Right lobe of liver (tissue), 6 donors: ENCODE results near the gene NOS1. TPM values are rescaled to one million over a fixed set of nuclear protein-coding genes. Genes with fewer than 3 reads are reported as not detected.

Source experiments
- ATAC-seq, 4 donors: fragments of 200-7000 bp; cut with Tn5 transposase; one replicate each; pipeline ENCODE4 v1.9.1; 2020; ENCODE audit warnings: mild to moderate bottlenecking in 4 of 4, moderate library complexity in 4 of 4
- DNase-seq, 3 donors: peaks; one replicate each; pipeline ENCODE4 v3.0.0-alpha.2; 2020
- H3K27ac ChIP-seq, 3 donors: fragments of 200-600 bp; one replicate each; pipeline ENCODE4 v1.8.0; 2022
- H3K27me3 ChIP-seq, 2 donors: fragments of 200-600 bp; one replicate each; pipeline ENCODE4 v1.8.0; 2022
- H3K36me3 ChIP-seq, 4 donors: fragments of 200-600 bp; sonication (generic) in 1 of 4; one replicate each; pipeline versions ENCODE4 v1.5.1 to v1.8.0; 2017 to 2022; ENCODE audit warnings: control low read depth in 1 of 4
- H3K4me1 ChIP-seq, 4 donors: fragments of 200-600 bp; sonication (generic) in 1 of 4; one replicate each; pipeline versions ENCODE4 v1.5.1 to v1.8.0; 2017 to 2022; ENCODE audit warnings: control low read depth in 1 of 4
- H3K4me3 ChIP-seq, 3 donors: fragments of 200-600 bp; one replicate each; pipeline ENCODE4 v1.8.0; 2022
- H3K9me3 ChIP-seq, 4 donors: fragments of 200-600 bp; sonication (generic) in 1 of 4; one replicate each; pipeline versions ENCODE4 v1.5.1 to v1.8.0; 2017 to 2022; ENCODE audit warnings: control low read depth in 1 of 4
- POLR2A ChIP-seq: fragments of 450-650 bp; IDR thresholded peaks from one replicate; pipeline ENCODE4 v1.6.1; 2017; ENCODE audit warnings: antibody characterized with exemption, mild to moderate bottlenecking
- WGBS: methylation state at CpG from one replicate; pipeline ENCODE4 v1.1.6; 2018; ENCODE audit warnings: low coverage, low lambda C conversion rate; ENCODE audit not compliant: insufficient coverage; ENCODE audit errors: missing lambda C conversion rate; 5-methylcytosine and 5-hydroxymethylcytosine counted together
- intact Hi-C, 2 donors: fragments of 100-400 bp; cut with DNase I; formaldehyde crosslinking; loops; one replicate each; pipeline versions ENCODE4 v1.11.2 to v1.14.1; 2022
- total RNA-seq, 6 experiments: library from RNA; depleted of rRNA in 2 of 6; stranded (reverse); fragments of >200 nt in 2 of 6; fragmentation: NEBNext Ultra II Directional in 3 of 6; extraction: Animal tissue kit (Norgen Biotek cat#: 25700) in 3 of 6; gene quantifications; one replicate each; pipeline versions ENCODE4 v1.1.0 to v1.2.4, GENCODE V29; 2016 to 2023
- TF ChIP-seq, protein P1 (sequence below), 4 donors: fragments of 200-600 bp in 3 of 4; fragments of 450-650 bp in 1 of 4; IDR thresholded peaks; one replicate each; pipeline versions ENCODE4 v1.5.1 to v1.8.0; 2016 to 2022; ENCODE audit warnings: antibody characterized with exemption in 4 of 4, mild to moderate bottlenecking in 2 of 4
- donor health status: DM: no; HTN: yes; CAD: no.
- donor health status: DM: no; HTN: no; CAD: no.
- donor health status: DM: no; HTN: no; CAD: no.
- donor health status: DM: no; HTN: yes; CAD: no.
- donor health status: DM: no; HTN: yes; CAD: no.

NOS1 gene
- total RNA-seq, 6 experiments from 2014 or later, result under 0.01 to 0.12 (median 0.05) TPM

GRCh38 chr12:117395766-117396165 is 34.3 kb upstream of the NOS1 start:
- no peak for TF ChIP-seq POLR2A
- TF ChIP-seq, protein P1, sequence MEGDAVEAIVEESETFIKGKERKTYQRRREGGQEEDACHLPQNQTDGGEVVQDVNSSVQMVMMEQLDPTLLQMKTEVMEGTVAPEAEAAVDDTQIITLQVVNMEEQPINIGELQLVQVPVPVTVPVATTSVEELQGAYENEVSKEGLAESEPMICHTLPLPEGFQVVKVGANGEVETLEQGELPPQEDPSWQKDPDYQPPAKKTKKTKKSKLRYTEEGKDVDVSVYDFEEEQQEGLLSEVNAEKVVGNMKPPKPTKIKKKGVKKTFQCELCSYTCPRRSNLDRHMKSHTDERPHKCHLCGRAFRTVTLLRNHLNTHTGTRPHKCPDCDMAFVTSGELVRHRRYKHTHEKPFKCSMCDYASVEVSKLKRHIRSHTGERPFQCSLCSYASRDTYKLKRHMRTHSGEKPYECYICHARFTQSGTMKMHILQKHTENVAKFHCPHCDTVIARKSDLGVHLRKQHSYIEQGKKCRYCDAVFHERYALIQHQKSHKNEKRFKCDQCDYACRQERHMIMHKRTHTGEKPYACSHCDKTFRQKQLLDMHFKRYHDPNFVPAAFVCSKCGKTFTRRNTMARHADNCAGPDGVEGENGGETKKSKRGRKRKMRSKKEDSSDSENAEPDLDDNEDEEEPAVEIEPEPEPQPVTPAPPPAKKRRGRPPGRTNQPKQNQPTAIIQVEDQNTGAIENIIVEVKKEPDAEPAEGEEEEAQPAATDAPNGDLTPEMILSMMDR (IDR thresholded peaks at IDR 0.05), result no peak
- H3K4me3 ChIP-seq, result no peak overlapping the region
- no peak for ATAC-seq
- no peaks in the 10 kb centered on the region for H3K36me3 ChIP-seq
- intact Hi-C loops, result no loop called here
- no peaks in the 10 kb centered on the region for H3K27me3 ChIP-seq
- H3K4me1 ChIP-seq, result peaks cover 0 to 3% (median 0%) of the 10 kb centered on the region in 4 donors
- DNase-seq, result no peak
- H3K9me3 ChIP-seq, result no peaks in the 10 kb centered on the region
- H3K27ac ChIP-seq, result no peak overlapping the region

DNA sequence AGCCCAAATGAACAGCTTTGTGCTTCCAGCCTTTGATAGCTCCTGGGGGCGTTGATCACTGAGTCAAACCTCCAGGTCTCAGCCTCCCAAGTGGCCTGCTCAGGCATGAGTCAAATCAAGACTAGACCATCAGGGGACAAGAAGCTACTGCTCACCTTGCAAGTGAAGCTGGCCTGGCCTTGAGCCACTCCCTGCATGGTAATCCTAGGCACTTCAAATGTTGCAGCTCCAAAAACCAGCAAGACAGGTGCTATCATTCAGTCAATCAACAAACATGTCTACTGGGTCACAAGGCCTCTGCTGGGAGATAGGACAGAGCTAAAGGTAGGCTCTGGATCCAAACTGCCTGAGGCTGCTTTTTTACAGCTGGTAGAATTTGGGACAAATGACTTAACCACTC is 33.1 kb upstream of the NOS1 start:
- Histone ChIP-seq H3K4me1 (no peaks in the 10 kb centered on the region), H3K9me3 (no peaks in the 10 kb centered on the region), H3K27ac (no peak overlapping the region), H3K27me3 (no peaks in the 10 kb centered on the region), H3K4me3 (no peak overlapping the region), H3K36me3 (no peaks in the 10 kb centered on the region)
- WGBS, result 83% methylated on average over 1 of the region's 1 CpG
- no peak for ATAC-seq
- TF ChIP-seq, protein P1 (IDR thresholded peaks at IDR 0.05), result no peak
- no peak for TF ChIP-seq POLR2A
- intact Hi-C loops, result no loop called here
- DNase-seq, result no peak

GRCh38 chr12:117393656-117394055 is 32.2 kb upstream of the NOS1 start:
- ATAC-seq (no peak), DNase-seq (no peak)
- H3K9me3 ChIP-seq, result no peaks in the 10 kb centered on the region
- TF ChIP-seq POLR2A, result no peak
- TF ChIP-seq, protein P1 (IDR thresholded peaks at IDR 0.05), result no peak
- H3K27me3 ChIP-seq, result no peaks in the 10 kb centered on the region
- intact Hi-C loops, result no loop called here
- no peaks in the 10 kb centered on the region for H3K4me1 ChIP-seq
- H3K36me3 ChIP-seq, result no peaks in the 10 kb centered on the region
- WGBS, result 87% methylated on average over 4 of the region's 7 CpGs
- H3K27ac ChIP-seq, result no peak overlapping the region
- no peak overlapping the region for H3K4me3 ChIP-seq

DNA sequence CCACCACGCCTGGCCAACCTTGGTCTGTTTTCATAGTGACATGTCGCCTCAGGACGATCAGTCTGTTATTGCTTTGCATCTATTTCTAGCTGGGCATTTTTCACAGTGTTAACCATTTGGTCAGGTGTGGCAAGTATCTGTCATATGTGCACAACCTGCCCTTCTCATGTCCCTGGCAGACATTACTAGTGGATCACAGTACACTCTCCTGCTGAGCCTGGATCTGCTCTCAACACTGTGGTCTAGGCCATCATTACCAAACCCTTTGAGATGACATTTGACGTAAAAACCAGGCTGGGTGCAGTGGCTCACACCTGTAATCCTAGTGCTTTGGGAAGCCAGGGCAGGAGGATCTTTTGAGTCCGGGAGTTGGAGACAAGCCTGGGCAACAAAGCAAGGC is 29.4 kb upstream of the NOS1 start:
- ATAC-seq, result no peak
- Histone ChIP-seq H3K27me3 (no peaks in the 10 kb centered on the region), H3K4me3 (no peak overlapping the region), H3K9me3 (no peaks in the 10 kb centered on the region), H3K27ac (no peak overlapping the region), H3K36me3 (no peaks in the 10 kb centered on the region), H3K4me1 (no peaks in the 10 kb centered on the region)
- no peak for DNase-seq
- TF ChIP-seq, protein P1 (IDR thresholded peaks at IDR 0.05), result no peak
- TF ChIP-seq POLR2A, result no peak
- 100% methylated on average over 2 of the region's 5 CpGs for WGBS
- intact Hi-C loops, result no loop called here

DNA sequence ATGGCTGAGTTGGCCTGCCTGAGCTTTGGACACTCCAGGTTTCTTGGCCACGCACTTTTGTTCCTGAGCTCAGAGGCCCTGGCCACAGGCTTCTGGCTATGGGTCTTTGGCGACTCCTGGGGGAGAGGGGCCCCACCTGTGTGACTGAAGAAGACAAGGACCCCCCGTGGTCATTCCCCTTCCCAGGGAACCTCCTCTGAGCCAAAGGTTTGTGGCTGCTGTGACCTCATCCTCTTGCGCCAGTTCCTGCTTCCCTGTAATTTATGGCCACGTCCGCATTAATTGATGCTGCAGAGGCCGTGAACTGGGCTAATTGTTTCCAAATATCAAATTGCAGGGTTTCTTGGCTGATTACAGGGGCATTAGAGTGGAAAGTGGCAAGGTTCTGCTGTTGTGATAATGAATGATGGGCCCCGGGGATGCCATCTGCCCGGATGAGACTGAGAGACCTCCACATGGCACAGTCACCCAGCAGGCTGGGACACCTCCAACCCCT is 27.6 kb upstream of the NOS1 start:
- TF ChIP-seq POLR2A, result no peak
- TF ChIP-seq, protein P1 (IDR thresholded peaks at IDR 0.05), result no peak
- no peak overlapping the region for H3K4me3 ChIP-seq
- ATAC-seq (no peak), DNase-seq (no peak)
- H3K4me1 ChIP-seq, result no peaks in the 10 kb centered on the region
- 62% methylated on average over 5 of the region's 9 CpGs for WGBS
- intact Hi-C loops, result no loop called here
- no peak overlapping the region for H3K27ac ChIP-seq
- H3K9me3 ChIP-seq, result no peaks in the 10 kb centered on the region
- no peaks in the 10 kb centered on the region for H3K36me3 ChIP-seq
- no peaks in the 10 kb centered on the region for H3K27me3 ChIP-seq
